Activated T-helper 1 cell treated with anti-CD3 and anti-CD28 coated beads, Interleukin-12 subunit alpha, Interleukin-12 subunit beta, Interleukin-2, Interleukin-4 antibody, amounts not matched to agents 30 ng/mL and 10 ng/mL and 1 ng/mL, durations not matched to agents 14 hours and 24 hours and 36 hours (primary cell): Measurements from ENCODE around the gene CNNM3. TPM values are rescaled to one million over a fixed set of nuclear protein-coding genes. Genes with fewer than 3 reads are reported as not detected.
"Not testable (repeated sequence)": the region's sequence is repeated elsewhere in the genome, so short reads cannot be mapped to it uniquely, and the experiment has no call there.

Source experiments
- DNase-seq: peaks from one replicate; pipeline ENCODE4 v3.0.0; 2021; ENCODE audit warnings: low spot score
- H3K27ac Mint-ChIP-seq: one replicate; pipeline ENCODE4 v1.8.0; 2021; ENCODE audit warnings: mild to moderate bottlenecking, mixed read lengths
- H3K27me3 Mint-ChIP-seq: one replicate; pipeline ENCODE4 v1.8.0; 2022; ENCODE audit warnings: mild to moderate bottlenecking, moderate library complexity, mixed read lengths; ENCODE audit not compliant: insufficient read depth
- H3K36me3 Mint-ChIP-seq: one replicate; pipeline ENCODE4 v1.8.0; 2021; ENCODE audit warnings: low read depth, mixed read lengths
- H3K4me1 Mint-ChIP-seq: one replicate; pipeline ENCODE4 v1.8.0; 2021; ENCODE audit warnings: low read depth, mixed read lengths
- H3K4me3 Mint-ChIP-seq: one replicate; pipeline ENCODE4 v1.8.0; 2021; ENCODE audit warnings: mild to moderate bottlenecking, moderate library complexity, mixed read lengths
- H3K9me3 Mint-ChIP-seq: one replicate; pipeline ENCODE4 v1.8.0; 2021; ENCODE audit warnings: mixed read lengths
- intact Hi-C: fragments of 100-400 bp; cut with micrococcal nuclease; formaldehyde crosslinking; loops from one replicate; pipeline ENCODE4 v1.15.1; 2024
- total RNA-seq: library from RNA; stranded (reverse); gene quantifications from 2 replicates; pipeline ENCODE4 v1.2.3, GENCODE V29; 2022

Gene CNNM3
- total RNA-seq, 1 donor from 2014 or later: 26.1 TPM

DNA sequence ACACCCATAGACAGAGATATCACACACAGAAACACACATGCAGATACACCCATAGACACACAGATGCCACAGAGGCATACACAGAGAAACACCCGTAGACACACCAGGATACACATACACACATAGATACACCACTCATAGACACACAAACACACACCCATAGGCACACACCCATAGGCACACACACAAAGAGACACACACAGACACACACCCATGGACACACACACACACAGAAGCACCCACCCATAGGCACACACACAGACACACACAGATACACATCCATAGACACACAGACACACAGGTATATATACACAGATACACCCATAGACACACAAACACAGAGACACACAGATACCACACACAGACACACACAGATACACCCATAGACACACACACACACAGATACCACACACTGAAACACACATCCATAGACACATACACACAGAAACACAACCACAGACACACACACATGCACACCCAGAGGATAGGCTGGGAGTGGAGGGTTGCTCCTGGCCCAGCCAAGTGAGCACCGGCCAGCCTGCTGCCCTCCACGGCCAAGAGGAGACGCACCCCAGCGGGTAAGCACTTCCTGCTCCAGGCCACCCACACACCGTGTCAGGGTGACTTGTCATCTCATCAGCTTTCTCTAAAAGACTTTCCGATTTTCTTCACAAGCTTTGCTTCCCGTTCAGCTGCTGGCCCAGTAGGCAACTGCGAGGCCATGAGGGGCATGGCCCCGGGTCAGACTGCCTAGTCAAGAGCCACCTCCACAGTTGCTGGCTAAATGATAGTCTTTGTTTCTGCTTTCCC lies 14.1 kb upstream of the CNNM3 start:
- intact Hi-C loops: loop anchor here (1.0 kb wide), 2 partner anchors 42 to 62 kb away; partner anchors contain the start of genes CNNM4 and LMAN2L
- Mint-ChIP-seq H3K27ac (no peak overlapping the region), H3K9me3 (no peaks in the 10 kb centered on the region), H3K36me3 (peaks cover 2% of the 10 kb centered on the region), H3K4me3 (no peak overlapping the region), H3K27me3 (no peaks in the 10 kb centered on the region), H3K4me1 (peaks cover 10% of the 10 kb centered on the region)
- no peak for DNase-seq

GRCh38 chr2:96802721-96803120 lies 13.3 kb upstream of the CNNM3 start:
- intact Hi-C loops: loop anchor here (1.0 kb wide), 1 partner anchor 42 kb away; the partner anchor contains the start of gene CNNM4
- peaks cover 2% of the 10 kb centered on the region for H3K36me3 Mint-ChIP-seq
- no peaks in the 10 kb centered on the region for H3K9me3 Mint-ChIP-seq
- H3K27me3 Mint-ChIP-seq: no peaks in the 10 kb centered on the region
- peaks cover 10% of the 10 kb centered on the region for H3K4me1 Mint-ChIP-seq
- H3K27ac Mint-ChIP-seq: no peak overlapping the region
- no peak for DNase-seq
- no peak overlapping the region for H3K4me3 Mint-ChIP-seq

DNA sequence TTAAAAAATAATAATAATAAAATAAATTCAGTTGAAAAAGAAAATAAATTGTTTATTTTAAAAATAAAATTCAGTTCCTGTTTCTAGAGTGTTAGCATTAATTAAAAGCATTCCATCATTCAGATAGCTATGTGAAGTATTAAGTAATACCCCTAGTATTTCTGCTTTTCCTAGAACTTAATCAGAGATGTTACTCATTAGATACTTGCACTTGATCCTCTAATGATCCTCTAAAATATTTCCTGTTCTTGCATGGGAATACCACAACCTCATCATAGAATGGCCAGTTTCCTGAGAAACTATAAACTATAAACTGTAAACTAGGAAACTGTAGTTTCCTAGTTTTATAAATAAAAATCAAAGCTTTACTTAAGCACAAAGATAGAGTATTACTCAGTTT lies 11.1 kb upstream of the CNNM3 start:
- H3K27ac Mint-ChIP-seq: no peak overlapping the region
- no peaks in the 10 kb centered on the region for H3K27me3 Mint-ChIP-seq
- peaks cover 10% of the 10 kb centered on the region for H3K4me1 Mint-ChIP-seq
- no peak overlapping the region for H3K4me3 Mint-ChIP-seq
- intact Hi-C loops: no loop called here
- no peak for DNase-seq
- H3K9me3 Mint-ChIP-seq: no peaks in the 10 kb centered on the region
- H3K36me3 Mint-ChIP-seq: no peaks in the 10 kb centered on the region

DNA sequence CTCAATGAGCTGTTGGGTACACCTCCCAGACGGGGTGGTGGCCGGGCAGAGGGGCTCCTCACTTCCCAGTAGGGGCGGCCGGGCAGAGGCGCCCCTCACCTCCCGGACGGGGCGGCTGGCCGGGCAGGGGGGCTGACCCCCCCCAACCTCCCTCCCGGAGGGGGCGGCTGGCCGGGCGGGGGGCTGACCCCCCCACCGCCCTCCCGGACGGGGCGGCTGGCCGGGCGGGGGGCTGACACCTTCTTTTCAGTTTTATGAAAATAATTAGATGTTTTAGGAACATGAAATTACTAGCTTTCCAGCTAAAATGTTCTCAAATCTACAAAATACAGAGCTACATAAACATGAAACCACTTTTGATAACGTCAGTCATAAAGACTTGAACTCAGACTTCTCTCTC lies 10.1 kb upstream of the CNNM3 start:
- DNase-seq, H3K36me3 Mint-ChIP-seq, H3K4me3 Mint-ChIP-seq, H3K27me3 Mint-ChIP-seq, H3K9me3 Mint-ChIP-seq, intact Hi-C loops: not testable (repeated sequence)
- Mint-ChIP-seq H3K4me1 (peaks cover 10% of the 10 kb centered on the region), H3K27ac (peak overlapping the region; percentile 91)

GRCh38 chr2:96806468-96807126 lies 9.5 kb upstream of the CNNM3 start:
- no peaks in the 10 kb centered on the region for H3K9me3 Mint-ChIP-seq
- DNase-seq: no peak
- H3K4me1 Mint-ChIP-seq: peaks cover 10% of the 10 kb centered on the region
- H3K27me3 Mint-ChIP-seq: no peaks in the 10 kb centered on the region
- peaks cover 3% of the 10 kb centered on the region for H3K36me3 Mint-ChIP-seq
- intact Hi-C loops: no loop called here
- H3K27ac Mint-ChIP-seq: peak overlapping the region; percentile 91
- peak overlapping the region; percentile 58 for H3K4me3 Mint-ChIP-seq

DNA sequence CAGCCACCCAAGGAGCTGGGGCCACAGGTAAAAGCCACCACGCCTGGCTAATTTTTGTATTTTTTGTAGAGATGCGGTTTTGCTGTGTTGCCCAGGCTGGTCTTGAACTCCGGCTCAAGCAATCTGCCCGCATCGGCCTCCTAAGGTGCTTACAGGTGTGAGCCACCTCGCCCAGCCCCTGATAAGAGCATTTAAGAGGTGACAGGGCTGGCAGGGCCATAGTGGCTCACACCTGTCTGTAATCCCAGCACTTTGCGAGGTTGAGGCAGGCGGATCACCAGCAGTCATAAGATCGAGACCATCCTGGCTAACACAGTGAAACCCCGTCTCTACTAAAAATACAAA lies 9.0 kb upstream of the CNNM3 start:
- Mint-ChIP-seq H3K27ac (peak overlapping the region; percentile 91), H3K4me3 (peak overlapping the region; percentile 58), H3K9me3 (no peaks in the 10 kb centered on the region), H3K27me3 (no peaks in the 10 kb centered on the region), H3K4me1 (peaks cover 10% of the 10 kb centered on the region), H3K36me3 (peaks cover 3% of the 10 kb centered on the region)
- no peak for DNase-seq
- intact Hi-C loops: no loop called here

DNA sequence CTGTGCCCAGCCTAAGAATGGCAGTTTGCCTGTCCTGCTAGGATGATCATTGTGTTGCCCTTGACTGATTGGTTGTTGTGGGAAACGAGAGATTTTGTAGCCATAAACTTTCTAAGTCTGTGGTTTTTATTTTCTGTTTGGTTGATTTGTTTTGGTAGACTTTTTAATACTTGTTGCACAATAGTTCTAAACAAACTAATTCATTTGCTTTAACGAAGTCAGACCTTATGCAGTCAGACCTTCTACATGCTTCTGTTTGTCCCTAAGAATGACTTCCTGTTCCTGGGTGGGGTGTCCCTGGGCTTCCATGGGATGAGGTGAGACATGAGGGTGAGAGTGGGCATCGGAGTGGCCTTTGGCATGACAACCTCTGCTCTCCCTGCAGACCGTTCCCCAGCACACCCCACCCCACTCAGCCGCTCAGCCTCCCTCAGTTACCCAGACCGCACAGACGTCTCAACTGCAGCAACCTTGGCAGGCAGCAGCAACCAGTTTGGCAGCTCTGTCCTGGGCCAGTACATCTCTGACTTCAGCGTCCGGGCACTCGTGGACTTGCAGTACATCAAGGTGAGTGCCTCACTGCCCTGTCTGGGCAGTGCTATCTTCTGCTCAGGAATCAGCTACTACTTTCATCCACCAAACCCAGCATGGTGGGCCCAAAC lies 7.8 kb upstream of the CNNM3 start:
- intact Hi-C loops: no loop called here
- Mint-ChIP-seq H3K9me3 (no peaks in the 10 kb centered on the region), H3K4me3 (no peak overlapping the region), H3K27me3 (no peaks in the 10 kb centered on the region), H3K36me3 (peaks cover 7% of the 10 kb centered on the region), H3K27ac (no peak overlapping the region), H3K4me1 (peaks cover 16% of the 10 kb centered on the region)
- no peak for DNase-seq

DNA sequence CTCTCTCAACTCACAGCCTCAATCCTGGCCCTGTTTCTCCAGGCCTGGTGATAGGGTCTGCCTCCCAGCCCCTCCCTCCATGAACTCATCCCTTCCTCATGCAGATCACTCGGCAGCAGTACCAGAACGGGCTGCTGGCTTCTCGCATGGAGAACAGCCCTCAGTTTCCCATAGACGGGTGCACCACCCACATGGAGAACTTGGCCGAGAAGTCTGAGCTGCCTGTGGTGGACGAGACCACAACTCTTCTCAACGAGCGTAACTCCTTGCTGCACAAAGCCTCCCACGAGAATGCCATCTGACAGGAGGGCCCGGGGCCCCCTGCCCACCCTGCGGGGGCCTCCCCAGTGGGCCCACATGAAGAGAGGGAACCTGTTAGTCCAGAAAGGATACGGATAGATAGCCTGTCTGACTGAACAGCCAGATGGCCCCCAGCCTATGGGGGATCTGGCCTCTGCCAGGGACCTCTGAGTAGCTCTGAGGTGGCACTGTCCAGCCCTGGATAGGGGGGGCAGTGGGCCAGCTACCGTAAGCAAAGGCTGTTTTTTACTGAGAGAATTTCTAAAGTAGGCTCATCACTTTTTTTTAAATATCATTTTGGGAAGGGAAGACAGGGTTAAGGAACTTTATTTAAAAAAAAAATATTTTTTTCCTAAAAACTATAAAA lies 6.7 kb upstream of the CNNM3 start:
- Mint-ChIP-seq H3K9me3 (no peaks in the 10 kb centered on the region), H3K4me3 (no peak overlapping the region), H3K27ac (no peak overlapping the region), H3K36me3 (peaks cover 7% of the 10 kb centered on the region), H3K27me3 (no peaks in the 10 kb centered on the region), H3K4me1 (peaks cover 16% of the 10 kb centered on the region)
- no peak for DNase-seq
- intact Hi-C loops: no loop called here

GRCh38 chr2:96809951-96810782 lies 5.9 kb upstream of the CNNM3 start:
- no peak overlapping the region for H3K27ac Mint-ChIP-seq

GRCh38 chr2:96810783-96811192 lies 5.3 kb upstream of the CNNM3 start:
- intact Hi-C loops: no loop called here
- Mint-ChIP-seq H3K27ac (no peak overlapping the region), H3K9me3 (no peaks in the 10 kb centered on the region), H3K27me3 (no peaks in the 10 kb centered on the region), H3K36me3 (peaks cover 10% of the 10 kb centered on the region), H3K4me3 (no peak overlapping the region), H3K4me1 (peaks cover 26% of the 10 kb centered on the region)
- DNase-seq: no peak

More at GRCh38 chr2:96809951-96810782, 5.9 kb upstream of the CNNM3 start:
- intact Hi-C loops: no loop called here
- H3K4me1 Mint-ChIP-seq: peaks cover 21% of the 10 kb centered on the region
- no peak for DNase-seq
- H3K36me3 Mint-ChIP-seq: peaks cover 7% of the 10 kb centered on the region
- H3K27me3 Mint-ChIP-seq: no peaks in the 10 kb centered on the region
- H3K9me3 Mint-ChIP-seq: no peaks in the 10 kb centered on the region
- H3K4me3 Mint-ChIP-seq: no peak overlapping the region

DNA sequence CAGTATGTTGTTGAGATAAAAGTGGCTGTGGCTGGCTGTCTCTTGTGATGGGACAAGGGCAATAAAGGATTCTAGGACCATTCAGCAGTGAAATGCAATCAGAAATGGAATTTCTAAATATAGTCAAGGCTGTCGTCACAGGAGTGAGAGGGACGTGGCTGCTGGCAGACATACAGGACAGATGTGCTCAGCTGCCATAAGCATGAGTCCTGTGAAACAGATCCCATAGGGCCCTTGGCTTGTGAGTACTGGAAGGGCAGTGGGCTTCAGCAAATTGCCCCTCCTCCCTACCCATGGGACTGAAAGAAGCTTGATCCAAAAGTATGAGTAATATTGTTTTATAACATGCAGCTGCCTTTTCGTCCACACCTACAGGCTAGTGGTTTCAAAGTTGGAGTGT lies 4.2 kb upstream of the CNNM3 start:
- Mint-ChIP-seq H3K4me1 (peaks cover 16% of the 10 kb centered on the region), H3K9me3 (no peaks in the 10 kb centered on the region), H3K4me3 (no peak overlapping the region), H3K36me3 (peaks cover 10% of the 10 kb centered on the region), H3K27me3 (no peaks in the 10 kb centered on the region), H3K27ac (no peak overlapping the region)
- no peak for DNase-seq
- intact Hi-C loops: no loop called here

GRCh38 chr2:96813656-96814055 lies 2.4 kb upstream of the CNNM3 start:
- Mint-ChIP-seq H3K27me3 (no peaks in the 10 kb centered on the region), H3K9me3 (no peaks in the 10 kb centered on the region), H3K36me3 (peaks cover 21% of the 10 kb centered on the region), H3K27ac (no peak overlapping the region), H3K4me1 (peaks cover 30% of the 10 kb centered on the region), H3K4me3 (peak overlapping the region; percentile 15)
- no peak for DNase-seq
- intact Hi-C loops: no loop called here
